Measurements from ENCODE around the gene LENG1.

Gene LENG1

GRCh38 chr19:54121259-54121658 is 38.3 kb downstream of the LENG1 start:
- H3K4me3 ChIP-seq (ENCODE audit: low read length, poor library complexity, severe bottlenecking) = no peak overlapping the region
- H3K79me2 ChIP-seq (ENCODE audit: insufficient read depth, low read length) = peaks cover 14% of the 10 kb centered on the region
- H3K9ac ChIP-seq (ENCODE audit: low read depth, low read length, poor library complexity, severe bottlenecking) = no peak overlapping the region
- no peak overlapping the region for H2AFZ ChIP-seq (ENCODE audit: low read length)
- TF ChIP-seq, protein P1, sequence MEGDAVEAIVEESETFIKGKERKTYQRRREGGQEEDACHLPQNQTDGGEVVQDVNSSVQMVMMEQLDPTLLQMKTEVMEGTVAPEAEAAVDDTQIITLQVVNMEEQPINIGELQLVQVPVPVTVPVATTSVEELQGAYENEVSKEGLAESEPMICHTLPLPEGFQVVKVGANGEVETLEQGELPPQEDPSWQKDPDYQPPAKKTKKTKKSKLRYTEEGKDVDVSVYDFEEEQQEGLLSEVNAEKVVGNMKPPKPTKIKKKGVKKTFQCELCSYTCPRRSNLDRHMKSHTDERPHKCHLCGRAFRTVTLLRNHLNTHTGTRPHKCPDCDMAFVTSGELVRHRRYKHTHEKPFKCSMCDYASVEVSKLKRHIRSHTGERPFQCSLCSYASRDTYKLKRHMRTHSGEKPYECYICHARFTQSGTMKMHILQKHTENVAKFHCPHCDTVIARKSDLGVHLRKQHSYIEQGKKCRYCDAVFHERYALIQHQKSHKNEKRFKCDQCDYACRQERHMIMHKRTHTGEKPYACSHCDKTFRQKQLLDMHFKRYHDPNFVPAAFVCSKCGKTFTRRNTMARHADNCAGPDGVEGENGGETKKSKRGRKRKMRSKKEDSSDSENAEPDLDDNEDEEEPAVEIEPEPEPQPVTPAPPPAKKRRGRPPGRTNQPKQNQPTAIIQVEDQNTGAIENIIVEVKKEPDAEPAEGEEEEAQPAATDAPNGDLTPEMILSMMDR (conservative IDR thresholded peaks at IDR 0.05; ENCODE audit: low read length) = no peak
- TF ChIP-seq EZH2phosphoT487 (IDR thresholded peaks at IDR 0.05; ENCODE audit: borderline replicate concordance) = no peak
- no peaks in the 10 kb centered on the region for H3K27me3 ChIP-seq (ENCODE audit: insufficient read depth, low read length, poor library complexity, severe bottlenecking)
- H4K20me1 ChIP-seq (ENCODE audit: insufficient read depth, low read length, poor library complexity, severe bottlenecking) = no peaks in the 10 kb centered on the region
- peaks cover 43% of the 10 kb centered on the region; the same call in 1 of the 2 replicates for H3K36me3 ChIP-seq (ENCODE audit: insufficient read depth, low read length)
- no peaks in the 10 kb centered on the region for H3F3A ChIP-seq (ENCODE audit: low read depth)
- no peaks in the 10 kb centered on the region for H3K9me2 ChIP-seq (replicated peaks; ENCODE audit: low read depth, low read length)
- H3K4me1 ChIP-seq (ENCODE audit: insufficient read depth, low read length, poor library complexity, severe bottlenecking) = peaks cover 12% of the 10 kb centered on the region
- H3K9me3 ChIP-seq (ENCODE audit: insufficient read depth, low read depth, low read length) = no peaks in the 10 kb centered on the region
- H3K4me2 ChIP-seq (ENCODE audit: low read depth, low read length, poor library complexity, severe bottlenecking) = no peak overlapping the region

- peak within 1 kb of the TSS; percentile 93 for H2AFZ ChIP-seq (ENCODE audit: low read length)
- H3K27me3 ChIP-seq (ENCODE audit: insufficient read depth, low read length, poor library complexity, severe bottlenecking) = no peaks in the 10 kb centered on the region
- peaks cover 20% of the 10 kb centered on the region for H3K4me1 ChIP-seq (ENCODE audit: insufficient read depth, low read length, poor library complexity, severe bottlenecking)
- no peaks in the 10 kb centered on the region for H3F3A ChIP-seq (ENCODE audit: low read depth)
- peaks cover 4% of the 10 kb centered on the region; the same call in 1 of the 2 replicates for H3K36me3 ChIP-seq (ENCODE audit: insufficient read depth, low read length)
- peak within 1 kb of the TSS; percentile 90 for H3K4me3 ChIP-seq (ENCODE audit: low read length, poor library complexity, severe bottlenecking)
- peaks cover 4% of the 10 kb centered on the region for H4K20me1 ChIP-seq (ENCODE audit: insufficient read depth, low read length, poor library complexity, severe bottlenecking)
- peak within 1 kb of the TSS; percentile 78 for H3K4me2 ChIP-seq (ENCODE audit: low read depth, low read length, poor library complexity, severe bottlenecking)
- no peaks in the 10 kb centered on the region for H3K9me2 ChIP-seq (replicated peaks; ENCODE audit: low read depth, low read length)
- no peaks in the 10 kb centered on the region for H3K9me3 ChIP-seq (ENCODE audit: insufficient read depth, low read depth, low read length)
- TF ChIP-seq EZH2phosphoT487 (IDR thresholded peaks at IDR 0.05; ENCODE audit: borderline replicate concordance) = no peak
- TF ChIP-seq, protein P1 (conservative IDR thresholded peaks at IDR 0.05; ENCODE audit: low read length) = no peak
- peak within 1 kb of the TSS; percentile 91 for H3K9ac ChIP-seq (ENCODE audit: low read depth, low read length, poor library complexity, severe bottlenecking)
- peaks cover 44% of the 10 kb centered on the region for H3K79me2 ChIP-seq (ENCODE audit: insufficient read depth, low read length)
Observed at GRCh38 chr19:54115109-54116063, 44.1 kb downstream of the LENG1 start, which contains the start of the genes PRPF31 and TFPT. TSS of gene PRPF31 (plus strand) at chr19:54115754. CDS start at chr19:54118279, 2,525 bp downstream. TSS of gene TFPT (minus strand) at chr19:54115657. CDS start at chr19:54115269, 388 bp downstream.

GRCh38 chr19:54114340-54115108 is 45.0 kb downstream of the LENG1 start:
- H3K9me3 ChIP-seq (ENCODE audit: insufficient read depth, low read depth, low read length) = no peaks in the 10 kb centered on the region
- peaks cover 20% of the 10 kb centered on the region for H3K4me1 ChIP-seq (ENCODE audit: insufficient read depth, low read length, poor library complexity, severe bottlenecking)
- no peaks in the 10 kb centered on the region for H3K9me2 ChIP-seq (replicated peaks; ENCODE audit: low read depth, low read length)
- no peaks in the 10 kb centered on the region for H3F3A ChIP-seq (ENCODE audit: low read depth)
- no peaks in the 10 kb centered on the region for H3K27me3 ChIP-seq (ENCODE audit: insufficient read depth, low read length, poor library complexity, severe bottlenecking)
- peak overlapping the region; percentile 90 for H3K4me3 ChIP-seq (ENCODE audit: low read length, poor library complexity, severe bottlenecking)
- peaks cover 44% of the 10 kb centered on the region for H3K79me2 ChIP-seq (ENCODE audit: insufficient read depth, low read length)
- H4K20me1 ChIP-seq (ENCODE audit: insufficient read depth, low read length, poor library complexity, severe bottlenecking) = peaks cover 8% of the 10 kb centered on the region
- H3K36me3 ChIP-seq (ENCODE audit: insufficient read depth, low read length) = peaks cover 10% of the 10 kb centered on the region; the same call in 1 of the 2 replicates
- H3K4me2 ChIP-seq (ENCODE audit: low read depth, low read length, poor library complexity, severe bottlenecking) = peak overlapping the region; percentile 78
- no peak for TF ChIP-seq EZH2phosphoT487 (IDR thresholded peaks at IDR 0.05; ENCODE audit: borderline replicate concordance)
- TF ChIP-seq, protein P1 (conservative IDR thresholded peaks at IDR 0.05; ENCODE audit: low read length) = no peak
- H3K9ac ChIP-seq (ENCODE audit: low read depth, low read length, poor library complexity, severe bottlenecking) = peak overlapping the region; percentile 91
- H2AFZ ChIP-seq (ENCODE audit: low read length) = peak overlapping the region; percentile 93
